Central memory CD4-positive, alpha-beta T cell (primary cell): ENCODE results near the gene NR2C1.
A peak's percentile ranks its signal among the peaks of the same experiment; 100 is the strongest.
"Not testable (repeated sequence)": the region's sequence is repeated elsewhere in the genome, so short reads cannot be mapped to it uniquely, and the experiment has no call there.

ENCODE experiments used
- DNase-seq: peaks from one replicate; pipeline ENCODE4 v3.0.0; 2022

The NR2C1 gene

GRCh38 chr12:94997726-94998125 is 75.7 kb downstream of the NR2C1 start:
- DNase-seq = no peak

GRCh38 chr12:94997061-94997460 is 76.4 kb downstream of the NR2C1 start:
- no peak for DNase-seq

GRCh38 chr12:94994312-94994711 is 79.1 kb downstream of the NR2C1 start:
- no peak for DNase-seq

GRCh38 chr12:94993855-94994254 is 79.6 kb downstream of the NR2C1 start:
- DNase-seq = not testable (repeated sequence)

- no peak for DNase-seq
Observed at GRCh38 chr12:94990222-94990621, 83.2 kb downstream of the NR2C1 start.

GRCh38 chr12:94988471-94988870 is 84.9 kb downstream of the NR2C1 start:
- DNase-seq = peak; percentile 33

GRCh38 chr12:94987801-94988200 is 85.6 kb downstream of the NR2C1 start:
- peak; percentile 70 for DNase-seq

GRCh38 chr12:94987076-94987669 is 86.2 kb downstream of the NR2C1 start:
- DNase-seq = no peak

GRCh38 chr12:94985099-94985498 is 88.3 kb downstream of the NR2C1 start:
- not testable (repeated sequence) for DNase-seq

- DNase-seq = no peak
Observed at GRCh38 chr12:94983321-94983720, 90.1 kb downstream of the NR2C1 start.

- no peak for DNase-seq
Observed at GRCh38 chr12:94982456-94982855, 91.0 kb downstream of the NR2C1 start.

- DNase-seq = peak; percentile 21
Observed at GRCh38 chr12:94980577-94980976, 92.8 kb downstream of the NR2C1 start.

- no peak for DNase-seq
Observed at GRCh38 chr12:94979941-94980340, 93.5 kb downstream of the NR2C1 start.

- DNase-seq = no peak
Observed at GRCh38 chr12:94977766-94978468, 95.5 kb downstream of the NR2C1 start.

GRCh38 chr12:94973221-94973620 is 100.2 kb downstream of the NR2C1 start:
- no peak for DNase-seq

GRCh38 chr12:94972795-94973194 is 100.6 kb downstream of the NR2C1 start:
- no peak for DNase-seq

GRCh38 chr12:94971923-94972322 is 101.5 kb downstream of the NR2C1 start:
- DNase-seq = no peak

GRCh38 chr12:94970560-94970959 is 102.9 kb downstream of the NR2C1 start:
- no peak for DNase-seq
